GDM1 (cell line): ENCODE measurements around the gene ELAVL4.

Experiments
- DNase-seq: peaks from one replicate; lab custom pipeline; 2025; lab: John Stamatoyannopoulos, UW

ELAVL4 gene

GRCh38 chr1:50108497-50109059 lies at the start of gene ELAVL4:
Gene ELAVL4 (plus strand): TSS chr1:50108920. CDS start chr1:50109190, 270 bp downstream.
- no peak for DNase-seq

GRCh38 chr1:50060279-50060678 lies 48.4 kb upstream of the ELAVL4 start:
- DNase-seq = no peak

- DNase-seq = no peak
Observed at GRCh38 chr1:50066806-50067205, 41.9 kb upstream of the ELAVL4 start.

- no peak for DNase-seq
Observed at GRCh38 chr1:50074931-50075330, 33.8 kb upstream of the ELAVL4 start.

GRCh38 chr1:50077273-50077672 lies 31.4 kb upstream of the ELAVL4 start:
- no peak for DNase-seq

- DNase-seq = no peak
Observed at GRCh38 chr1:50080904-50081586, 27.7 kb upstream of the ELAVL4 start.

GRCh38 chr1:50084389-50084788 lies 24.3 kb upstream of the ELAVL4 start:
- no peak for DNase-seq

- DNase-seq = no peak
Observed at GRCh38 chr1:50091068-50091467, 17.7 kb upstream of the ELAVL4 start.

- no peak for DNase-seq
Observed at GRCh38 chr1:50095716-50096115, 13.0 kb upstream of the ELAVL4 start.

- DNase-seq = no peak
Observed at GRCh38 chr1:50097021-50097679, 11.6 kb upstream of the ELAVL4 start.

GRCh38 chr1:50097791-50098190 lies 10.9 kb upstream of the ELAVL4 start:
- DNase-seq = no peak

GRCh38 chr1:50098591-50099021 lies 10.1 kb upstream of the ELAVL4 start:
- no peak for DNase-seq

- no peak for DNase-seq
Observed at GRCh38 chr1:50099654-50100053, 9.1 kb upstream of the ELAVL4 start.

- no peak for DNase-seq
Observed at GRCh38 chr1:50103615-50104081, 5.1 kb upstream of the ELAVL4 start.

GRCh38 chr1:50105433-50105832 lies 3.3 kb upstream of the ELAVL4 start:
- no peak for DNase-seq

- DNase-seq = no peak
Observed at GRCh38 chr1:50106095-50106761, 2.5 kb upstream of the ELAVL4 start.

GRCh38 chr1:50109116-50109515 lies 396 bp downstream of the ELAVL4 start:
- DNase-seq = no peak

GRCh38 chr1:50109647-50110075 lies 941 bp downstream of the ELAVL4 start:
- no peak for DNase-seq

GRCh38 chr1:50110151-50110550 lies 1.4 kb downstream of the ELAVL4 start:
- DNase-seq = no peak

GRCh38 chr1:50110656-50111055 lies 1.9 kb downstream of the ELAVL4 start:
- no peak for DNase-seq

- no peak for DNase-seq
Observed at GRCh38 chr1:50111503-50111902, 2.8 kb downstream of the ELAVL4 start.

GRCh38 chr1:50112193-50112592 lies 3.5 kb downstream of the ELAVL4 start:
- DNase-seq = no peak

GRCh38 chr1:50123071-50123470 lies 14.4 kb downstream of the ELAVL4 start:
- DNase-seq = no peak
